Measurements from ENCODE around the gene SORCS2.

GRCh38 chr4:7565483-7565882, 373.1 kb downstream of the SORCS2 start:
- TF ChIP-seq, protein P1, sequence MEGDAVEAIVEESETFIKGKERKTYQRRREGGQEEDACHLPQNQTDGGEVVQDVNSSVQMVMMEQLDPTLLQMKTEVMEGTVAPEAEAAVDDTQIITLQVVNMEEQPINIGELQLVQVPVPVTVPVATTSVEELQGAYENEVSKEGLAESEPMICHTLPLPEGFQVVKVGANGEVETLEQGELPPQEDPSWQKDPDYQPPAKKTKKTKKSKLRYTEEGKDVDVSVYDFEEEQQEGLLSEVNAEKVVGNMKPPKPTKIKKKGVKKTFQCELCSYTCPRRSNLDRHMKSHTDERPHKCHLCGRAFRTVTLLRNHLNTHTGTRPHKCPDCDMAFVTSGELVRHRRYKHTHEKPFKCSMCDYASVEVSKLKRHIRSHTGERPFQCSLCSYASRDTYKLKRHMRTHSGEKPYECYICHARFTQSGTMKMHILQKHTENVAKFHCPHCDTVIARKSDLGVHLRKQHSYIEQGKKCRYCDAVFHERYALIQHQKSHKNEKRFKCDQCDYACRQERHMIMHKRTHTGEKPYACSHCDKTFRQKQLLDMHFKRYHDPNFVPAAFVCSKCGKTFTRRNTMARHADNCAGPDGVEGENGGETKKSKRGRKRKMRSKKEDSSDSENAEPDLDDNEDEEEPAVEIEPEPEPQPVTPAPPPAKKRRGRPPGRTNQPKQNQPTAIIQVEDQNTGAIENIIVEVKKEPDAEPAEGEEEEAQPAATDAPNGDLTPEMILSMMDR (IDR thresholded peaks at IDR 0.05) = no peak
- no peak for TF ChIP-seq EZH2 (IDR thresholded peaks at IDR 0.05; ENCODE audit: borderline replicate concordance, insufficient read depth, low read depth, low read length, poor library complexity, severe bottlenecking)
